GM20431 (cell line): ENCODE data around the gene SMAGP.

ENCODE experiments used
- in situ Hi-C: fragments of 300-500 bp; cut with MseI, MboI; formaldehyde crosslinking; loops from one replicate; pipeline ENCODE4 v1.15.0; 2020; ENCODE audit warnings: low sequenced_read_pairs; ENCODE audit not compliant: unreplicated experiment

Gene SMAGP

DNA sequence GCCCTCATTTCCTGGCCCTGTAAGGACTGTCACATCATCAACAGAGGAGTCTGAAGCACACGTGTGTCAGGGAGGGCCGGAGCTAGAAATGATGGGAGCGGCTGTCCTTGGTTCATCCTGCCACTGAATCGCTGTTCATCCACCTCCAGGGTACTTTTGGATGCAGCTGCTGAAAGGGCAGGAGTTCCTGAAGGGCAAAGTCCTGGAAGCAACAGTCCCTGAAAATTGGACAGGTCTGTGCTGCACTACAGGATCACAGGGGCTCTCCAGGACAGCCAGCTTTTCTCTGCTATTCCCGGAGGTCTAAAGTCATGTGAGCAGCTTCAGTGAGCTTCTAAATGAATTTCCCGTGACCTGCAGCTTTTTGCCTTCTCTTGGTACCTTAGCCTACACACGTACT, 70.1 kb downstream of the SMAGP start:
- in situ Hi-C loops: no loop called here

DNA sequence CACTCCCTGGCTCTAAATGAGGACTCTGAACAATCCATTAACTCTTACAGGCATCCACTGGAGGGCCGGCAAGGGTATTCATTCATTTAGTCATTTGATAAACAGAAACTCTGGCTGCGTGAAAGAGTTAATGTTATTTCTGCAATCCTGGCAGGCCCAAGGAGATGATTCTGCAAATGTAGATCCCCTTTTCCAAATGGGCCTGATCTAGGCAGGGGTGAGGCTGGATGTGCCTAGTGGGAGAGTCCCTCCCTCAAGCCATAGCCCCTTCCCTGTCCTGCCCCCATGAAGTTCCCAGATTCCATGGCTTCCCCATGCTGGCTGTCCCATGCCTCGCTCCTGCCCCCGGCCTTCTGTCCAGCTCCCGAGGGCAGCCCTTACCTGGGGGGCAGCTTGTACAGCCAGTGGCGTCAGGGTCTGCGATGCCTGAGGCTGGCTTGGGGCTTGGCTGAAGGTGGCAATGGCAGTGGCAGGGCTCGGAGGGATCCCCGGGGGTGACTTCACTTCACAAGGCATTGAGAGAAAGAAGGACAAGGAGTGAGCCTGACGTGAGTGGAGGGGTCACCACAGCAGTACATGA, 70.8 kb downstream of the SMAGP start:
- in situ Hi-C loops: no loop called here

DNA sequence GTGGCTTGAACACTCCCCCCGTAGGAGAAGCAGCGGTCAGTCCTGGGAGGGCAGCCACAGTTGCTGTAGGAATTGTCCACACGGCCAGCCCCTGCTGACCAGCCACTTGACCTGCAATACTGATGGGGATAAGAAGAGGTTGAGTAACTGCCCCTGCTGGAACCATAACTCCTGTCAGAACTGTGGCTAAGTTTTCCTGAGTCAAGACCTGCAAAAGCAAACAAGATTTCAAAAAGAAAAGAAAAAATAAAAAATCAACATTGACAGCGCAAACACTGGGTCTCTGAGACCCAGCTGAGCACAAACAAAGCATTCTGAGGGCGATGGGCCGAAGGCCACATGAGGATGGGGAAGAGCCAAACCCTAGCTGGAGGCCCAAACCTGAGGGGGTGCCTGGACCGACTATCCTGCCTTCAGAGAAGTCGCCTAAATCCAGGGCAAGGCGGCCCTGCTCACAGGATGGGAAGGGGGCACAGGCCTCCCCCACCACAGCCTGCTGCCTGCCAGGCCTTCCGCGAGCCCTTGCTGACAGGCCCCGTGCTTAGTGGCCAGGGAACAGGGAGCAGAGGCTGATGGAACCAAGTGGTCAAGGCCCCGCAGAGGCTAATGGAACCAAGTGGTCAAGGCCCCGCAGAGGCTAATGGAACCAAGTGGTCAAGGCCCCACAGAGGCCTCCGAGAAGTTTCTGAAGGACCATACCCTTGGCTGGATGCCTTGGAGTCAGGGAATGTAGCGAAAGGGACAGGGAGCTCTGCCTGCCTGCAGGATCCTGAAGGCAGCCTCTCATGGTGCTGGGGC, 71.4 kb downstream of the SMAGP start:
- in situ Hi-C loops: no loop called here

DNA sequence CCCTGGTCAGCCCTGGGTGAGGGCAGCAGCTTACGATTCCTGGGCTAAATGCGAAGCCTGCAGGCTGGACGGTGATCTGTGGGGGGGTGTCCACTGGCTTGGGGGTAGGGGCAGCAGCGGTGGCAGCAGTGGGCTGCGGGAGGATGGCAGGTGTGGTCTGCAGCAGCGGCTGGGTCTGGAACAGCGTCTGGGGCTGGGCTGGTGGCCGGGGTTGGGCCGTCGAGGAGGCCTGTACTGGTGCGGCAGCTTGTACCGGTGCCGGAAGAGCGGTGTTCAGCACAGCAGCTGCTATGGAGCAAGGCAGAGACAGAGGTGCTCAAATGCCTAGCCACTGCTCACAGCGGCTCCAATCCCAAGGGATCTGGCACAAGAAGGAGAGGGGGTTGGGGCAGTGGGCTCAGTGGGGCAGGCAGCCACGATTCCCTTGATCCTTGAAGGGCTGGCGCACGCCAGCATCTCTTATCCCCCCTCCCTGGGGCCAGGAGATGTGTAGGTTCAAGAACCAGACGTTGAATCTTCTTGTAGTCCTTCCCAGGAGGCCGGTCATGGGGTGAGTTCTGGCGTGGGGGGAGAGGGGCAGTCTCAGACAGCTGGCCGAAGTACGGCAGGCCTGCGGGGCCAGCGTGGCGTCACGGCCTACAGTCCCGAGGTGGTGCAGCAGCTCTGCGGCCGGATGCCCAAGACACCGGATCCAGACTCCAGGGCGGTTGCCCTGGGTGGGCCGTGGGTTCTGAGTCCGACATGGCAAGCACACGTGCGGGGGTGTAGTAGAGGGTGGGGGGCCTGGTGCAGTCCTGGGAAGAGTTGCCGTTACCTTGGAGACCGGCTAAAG, 72.3 kb downstream of the SMAGP start:
- in situ Hi-C loops: no loop called here

DNA sequence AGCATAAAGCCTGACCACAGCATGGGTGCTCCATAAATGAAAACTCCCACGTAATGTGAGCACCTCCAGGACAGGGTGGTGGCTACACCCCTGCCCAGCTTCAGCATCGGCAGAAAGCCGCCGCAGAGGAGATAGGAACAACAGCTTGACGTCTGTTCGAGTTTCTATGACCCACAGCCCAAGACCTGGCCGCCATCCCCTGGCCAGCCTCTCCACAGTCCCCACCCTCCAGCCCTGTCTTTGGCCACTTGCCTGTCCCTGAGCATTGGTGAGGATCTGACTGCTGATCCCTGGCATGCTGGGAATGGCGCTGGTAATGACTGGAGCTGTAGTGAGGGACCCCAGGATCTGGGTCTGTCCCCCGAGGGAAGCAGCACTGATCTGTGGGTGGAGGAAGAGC, 73.7 kb downstream of the SMAGP start:
- in situ Hi-C loops: no loop called here

DNA sequence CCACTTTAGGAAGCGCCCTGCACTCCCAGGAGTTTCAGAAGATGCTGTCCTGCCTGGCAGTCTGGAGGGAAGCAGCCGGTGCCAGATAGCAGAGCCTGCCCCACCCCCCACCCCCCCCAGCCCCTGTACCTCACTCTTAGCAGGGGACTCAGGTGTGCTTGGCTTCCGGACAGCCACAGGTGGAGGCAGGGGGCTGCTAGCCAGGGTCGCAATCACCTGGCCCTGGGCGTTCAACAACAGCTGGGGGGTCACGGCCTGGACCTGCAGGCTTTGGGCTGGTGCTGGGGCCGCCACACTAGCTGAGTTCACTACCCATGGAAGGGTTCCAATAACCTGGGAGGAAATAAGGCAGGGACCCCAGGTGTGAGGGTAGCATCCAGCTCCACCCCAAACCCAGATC, 74.4 kb downstream of the SMAGP start:
- in situ Hi-C loops: no loop called here
